ENCODE measurements around the gene PNMT. TPM values are rescaled to one million over a fixed set of nuclear protein-coding genes. Genes with fewer than 3 reads are reported as not detected.
A peak's percentile ranks its signal among the peaks of the same experiment; 100 is the strongest.

PNMT gene
- total RNA-seq, 1 donor from 2014 or later: 3.3 TPM

- Mint-ChIP-seq H3K27ac (no peak overlapping the region), H3K36me3 (no peaks in the 10 kb centered on the region), H3K9me3 (no peaks in the 10 kb centered on the region), H3K4me1 (ENCODE audit: unreplicated experiment) (peaks cover 41% of the 10 kb centered on the region), H3K4me3 (no peak overlapping the region), H3K27me3 (no peaks in the 10 kb centered on the region)
- TF ChIP-seq, protein P1, sequence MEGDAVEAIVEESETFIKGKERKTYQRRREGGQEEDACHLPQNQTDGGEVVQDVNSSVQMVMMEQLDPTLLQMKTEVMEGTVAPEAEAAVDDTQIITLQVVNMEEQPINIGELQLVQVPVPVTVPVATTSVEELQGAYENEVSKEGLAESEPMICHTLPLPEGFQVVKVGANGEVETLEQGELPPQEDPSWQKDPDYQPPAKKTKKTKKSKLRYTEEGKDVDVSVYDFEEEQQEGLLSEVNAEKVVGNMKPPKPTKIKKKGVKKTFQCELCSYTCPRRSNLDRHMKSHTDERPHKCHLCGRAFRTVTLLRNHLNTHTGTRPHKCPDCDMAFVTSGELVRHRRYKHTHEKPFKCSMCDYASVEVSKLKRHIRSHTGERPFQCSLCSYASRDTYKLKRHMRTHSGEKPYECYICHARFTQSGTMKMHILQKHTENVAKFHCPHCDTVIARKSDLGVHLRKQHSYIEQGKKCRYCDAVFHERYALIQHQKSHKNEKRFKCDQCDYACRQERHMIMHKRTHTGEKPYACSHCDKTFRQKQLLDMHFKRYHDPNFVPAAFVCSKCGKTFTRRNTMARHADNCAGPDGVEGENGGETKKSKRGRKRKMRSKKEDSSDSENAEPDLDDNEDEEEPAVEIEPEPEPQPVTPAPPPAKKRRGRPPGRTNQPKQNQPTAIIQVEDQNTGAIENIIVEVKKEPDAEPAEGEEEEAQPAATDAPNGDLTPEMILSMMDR (conservative IDR thresholded peaks at IDR 0.05): no peak
- no peak for DNase-seq (ENCODE audit: extremely low spot score, unreplicated experiment)
Observed at GRCh38 chr17:39653316-39653661, 15.0 kb upstream of the PNMT start.

- no peak for DNase-seq (ENCODE audit: extremely low spot score, unreplicated experiment)
- Mint-ChIP-seq H3K27me3 (no peaks in the 10 kb centered on the region), H3K4me3 (no peak overlapping the region), H3K36me3 (no peaks in the 10 kb centered on the region), H3K4me1 (ENCODE audit: unreplicated experiment) (peaks cover 41% of the 10 kb centered on the region), H3K9me3 (no peaks in the 10 kb centered on the region), H3K27ac (peak overlapping the region; percentile 50)
- TF ChIP-seq, protein P1 (conservative IDR thresholded peaks at IDR 0.05): peak; percentile 87
Observed at GRCh38 chr17:39653662-39654331, 14.5 kb upstream of the PNMT start.

- H3K9me3 Mint-ChIP-seq: no peaks in the 10 kb centered on the region
- H3K27me3 Mint-ChIP-seq: no peaks in the 10 kb centered on the region
- H3K36me3 Mint-ChIP-seq: no peaks in the 10 kb centered on the region
- TF ChIP-seq, protein P1 (conservative IDR thresholded peaks at IDR 0.05): no peak
- H3K4me3 Mint-ChIP-seq: no peak overlapping the region
- no peak overlapping the region for H3K27ac Mint-ChIP-seq
- peaks cover 34% of the 10 kb centered on the region for H3K4me1 Mint-ChIP-seq (ENCODE audit: unreplicated experiment)
- no peak for DNase-seq (ENCODE audit: extremely low spot score, unreplicated experiment)
Observed at GRCh38 chr17:39655105-39655504, 13.1 kb upstream of the PNMT start.

GRCh38 chr17:39658346-39658745, 9.9 kb upstream of the PNMT start:
- Mint-ChIP-seq H3K36me3 (no peaks in the 10 kb centered on the region), H3K9me3 (no peaks in the 10 kb centered on the region), H3K27ac (no peak overlapping the region), H3K4me3 (no peak overlapping the region), H3K27me3 (no peaks in the 10 kb centered on the region), H3K4me1 (ENCODE audit: unreplicated experiment) (peaks cover 14% of the 10 kb centered on the region)
- TF ChIP-seq, protein P1 (conservative IDR thresholded peaks at IDR 0.05): no peak
- no peak for DNase-seq (ENCODE audit: extremely low spot score, unreplicated experiment)

- DNase-seq (ENCODE audit: extremely low spot score, unreplicated experiment): no peak
- Mint-ChIP-seq H3K9me3 (no peaks in the 10 kb centered on the region), H3K4me1 (ENCODE audit: unreplicated experiment) (peaks cover 11% of the 10 kb centered on the region), H3K4me3 (no peak overlapping the region), H3K36me3 (no peaks in the 10 kb centered on the region), H3K27ac (no peak overlapping the region), H3K27me3 (no peaks in the 10 kb centered on the region)
- TF ChIP-seq, protein P1 (conservative IDR thresholded peaks at IDR 0.05): no peak
Observed at GRCh38 chr17:39658760-39659159, 9.5 kb upstream of the PNMT start.
